ENCODE data around the gene ADTRP. TPM values are rescaled to one million over a fixed set of nuclear protein-coding genes. Genes with fewer than 3 reads are reported as not detected.

ADTRP gene
- total RNA-seq, 2 experiments from 2014 or later, result not detected

- TF ChIP-seq CTCF (conservative IDR thresholded peaks at IDR 0.05; ENCODE audit: low read length) (no peak), EZH2phosphoT487 (IDR thresholded peaks at IDR 0.05; ENCODE audit: borderline replicate concordance, low read depth, low read length) (no peak)
- BruUV-seq (replicated peaks), result no TSS peak
- Histone ChIP-seq H3K4me1 (ENCODE audit: insufficient read depth, low read length, poor library complexity, severe bottlenecking) (no peaks in the 10 kb centered on the region), H3K27ac (ENCODE audit: low read depth, low read length, poor library complexity, severe bottlenecking) (no peak overlapping the region), H2AFZ (ENCODE audit: low read length) (no peak overlapping the region), H3K36me3 (ENCODE audit: insufficient read depth, low read length) (no peaks in the 10 kb centered on the region), H3K4me2 (ENCODE audit: low read length) (no peak overlapping the region), H3K79me2 (ENCODE audit: insufficient read depth, low read depth, low read length) (no peaks in the 10 kb centered on the region), H3K9me3 (ENCODE audit: low read length) (no peaks in the 10 kb centered on the region), H3K9me2 (ENCODE audit: insufficient read depth, low read length) (no peaks in the 10 kb centered on the region), H4K20me1 (ENCODE audit: insufficient read depth, low read length) (no peaks in the 10 kb centered on the region), H3K4me3 (ENCODE audit: low read depth, low read length, poor library complexity, severe bottlenecking) (no peak overlapping the region)
- ChIA-PET CTCF (ENCODE audit: unreplicated experiment) (no interaction called here), POLR2A (interaction anchor here (0.6 to 0.8 kb wide), 2 partner anchors 27 to 194 kb away, joined by 3 read pairs; no protein-coding TSS in a partner anchor)
- DNase-seq (ENCODE audit: low spot score), result no peak
- intact Hi-C loops (cut with micrococcal nuclease; ENCODE audit: unreplicated experiment), result no loop called here
These were observed 14.4 kb downstream of the ADTRP start for GRCh38 chr6:11764250-11764604.

GRCh38 chr6:11763460-11764249 is 14.9 kb downstream of the ADTRP start:
- Histone ChIP-seq H3K79me2 (ENCODE audit: insufficient read depth, low read depth, low read length) (no peaks in the 10 kb centered on the region), H3K36me3 (ENCODE audit: insufficient read depth, low read length) (no peaks in the 10 kb centered on the region), H3K4me3 (ENCODE audit: low read depth, low read length, poor library complexity, severe bottlenecking) (no peak overlapping the region), H3K4me2 (ENCODE audit: low read length) (no peak overlapping the region), H3K9me2 (ENCODE audit: insufficient read depth, low read length) (no peaks in the 10 kb centered on the region), H4K20me1 (ENCODE audit: insufficient read depth, low read length) (no peaks in the 10 kb centered on the region), H3K27ac (ENCODE audit: low read depth, low read length, poor library complexity, severe bottlenecking) (no peak overlapping the region), H3K4me1 (ENCODE audit: insufficient read depth, low read length, poor library complexity, severe bottlenecking) (no peaks in the 10 kb centered on the region), H3K9me3 (ENCODE audit: low read length) (no peaks in the 10 kb centered on the region), H2AFZ (ENCODE audit: low read length) (no peak overlapping the region)
- TF ChIP-seq EZH2phosphoT487 (IDR thresholded peaks at IDR 0.05; ENCODE audit: borderline replicate concordance, low read depth, low read length) (no peak), CTCF (conservative IDR thresholded peaks at IDR 0.05; ENCODE audit: low read length) (no peak)
- intact Hi-C loops (cut with micrococcal nuclease; ENCODE audit: unreplicated experiment), result no loop called here
- ChIA-PET CTCF (ENCODE audit: unreplicated experiment) (no interaction called here), POLR2A (interaction anchor here (0.6 kb wide), 1 partner anchor 193 kb away, joined by 3 read pairs; no protein-coding TSS in a partner anchor)
- no peak for DNase-seq (ENCODE audit: low spot score)
- BruUV-seq (replicated peaks), result no TSS peak

GRCh38 chr6:11762794-11763459 is 15.7 kb downstream of the ADTRP start:
- POLR2A ChIA-PET, result no interaction called here
- TF ChIP-seq CTCF (conservative IDR thresholded peaks at IDR 0.05; ENCODE audit: low read length) (no peak), EZH2phosphoT487 (IDR thresholded peaks at IDR 0.05; ENCODE audit: borderline replicate concordance, low read depth, low read length) (no peak)
- no peak overlapping the region for H3K27ac ChIP-seq (ENCODE audit: low read depth, low read length, poor library complexity, severe bottlenecking)
- no TSS peak for BruUV-seq (replicated peaks)
- no peaks in the 10 kb centered on the region for H3K79me2 ChIP-seq (ENCODE audit: insufficient read depth, low read depth, low read length)
- H3K9me3 ChIP-seq (ENCODE audit: low read length), result no peaks in the 10 kb centered on the region
- no peak for DNase-seq (ENCODE audit: low spot score)
- intact Hi-C loops (cut with micrococcal nuclease; ENCODE audit: unreplicated experiment), result no loop called here
- H3K4me1 ChIP-seq (ENCODE audit: insufficient read depth, low read length, poor library complexity, severe bottlenecking), result no peaks in the 10 kb centered on the region
- H2AFZ ChIP-seq (ENCODE audit: low read length), result no peak overlapping the region
- no peaks in the 10 kb centered on the region for H4K20me1 ChIP-seq (ENCODE audit: insufficient read depth, low read length)
- CTCF ChIA-PET (ENCODE audit: unreplicated experiment), result no interaction called here
- H3K36me3 ChIP-seq (ENCODE audit: insufficient read depth, low read length), result no peaks in the 10 kb centered on the region
- H3K4me2 ChIP-seq (ENCODE audit: low read length), result no peak overlapping the region
- no peak overlapping the region for H3K4me3 ChIP-seq (ENCODE audit: low read depth, low read length, poor library complexity, severe bottlenecking)
- no peaks in the 10 kb centered on the region for H3K9me2 ChIP-seq (ENCODE audit: insufficient read depth, low read length)

Data from OCI-LY7 (cell line).